GM10266 (cell line): ENCODE results near the gene GUCA2B.

ENCODE experiments used
- DNase-seq: peaks from one replicate; pipeline ENCODE4 v3.0.0; 2012; ENCODE audit errors: extremely low spot score
- CTCF ChIP-seq: IDR thresholded peaks from 2 replicates; pipeline ENCODE4 v1.5.1; 2012; ENCODE audit warnings: mild to moderate bottlenecking, low read depth; ENCODE audit not compliant: control insufficient read depth, insufficient read depth; ENCODE audit errors: missing control alignments

Gene GUCA2B

GRCh38 chr1:42172381-42173133 is 19.3 kb downstream of the GUCA2B start:
- no peak for DNase-seq
- no peak for TF ChIP-seq CTCF

DNA sequence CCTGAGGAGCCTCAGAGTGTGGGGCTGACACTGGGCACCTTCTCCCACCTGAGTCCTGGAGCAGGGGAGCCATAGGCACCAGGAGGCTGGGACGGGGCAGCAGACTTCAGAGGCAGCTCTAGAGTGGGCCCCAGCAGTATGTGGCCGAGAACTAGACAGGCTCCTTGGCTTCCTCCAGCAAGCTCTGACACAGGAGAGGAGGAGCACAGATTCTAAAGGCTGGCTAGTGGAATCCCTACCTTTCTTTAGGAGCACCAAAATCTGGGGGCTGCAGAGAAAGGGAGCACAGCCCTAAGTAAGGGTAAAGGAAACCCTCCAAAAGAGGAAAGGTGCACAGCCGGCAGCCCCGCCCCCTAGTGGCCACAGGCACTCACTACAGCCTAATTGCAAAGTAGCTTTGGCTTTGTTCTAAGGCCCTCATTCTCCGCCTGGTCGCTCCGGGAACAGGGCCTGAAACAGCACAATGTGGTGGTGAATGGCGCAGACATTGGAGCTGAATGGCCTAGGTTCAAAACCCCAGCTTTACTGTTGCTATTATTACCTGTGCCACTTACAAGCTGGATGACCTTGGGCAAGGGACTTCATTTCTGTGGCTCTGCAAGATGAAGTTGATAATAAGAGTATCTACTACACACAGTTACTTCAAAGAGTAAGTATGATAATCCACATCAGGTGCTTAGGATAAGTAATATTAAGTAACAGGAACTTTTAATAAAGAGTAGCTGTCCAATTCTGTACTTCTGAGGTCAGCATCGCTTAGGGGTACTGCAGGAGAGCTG is 20.1 kb downstream of the GUCA2B start:
- DNase-seq: peak; percentile 79
- TF ChIP-seq CTCF: peak; percentile 98

DNA sequence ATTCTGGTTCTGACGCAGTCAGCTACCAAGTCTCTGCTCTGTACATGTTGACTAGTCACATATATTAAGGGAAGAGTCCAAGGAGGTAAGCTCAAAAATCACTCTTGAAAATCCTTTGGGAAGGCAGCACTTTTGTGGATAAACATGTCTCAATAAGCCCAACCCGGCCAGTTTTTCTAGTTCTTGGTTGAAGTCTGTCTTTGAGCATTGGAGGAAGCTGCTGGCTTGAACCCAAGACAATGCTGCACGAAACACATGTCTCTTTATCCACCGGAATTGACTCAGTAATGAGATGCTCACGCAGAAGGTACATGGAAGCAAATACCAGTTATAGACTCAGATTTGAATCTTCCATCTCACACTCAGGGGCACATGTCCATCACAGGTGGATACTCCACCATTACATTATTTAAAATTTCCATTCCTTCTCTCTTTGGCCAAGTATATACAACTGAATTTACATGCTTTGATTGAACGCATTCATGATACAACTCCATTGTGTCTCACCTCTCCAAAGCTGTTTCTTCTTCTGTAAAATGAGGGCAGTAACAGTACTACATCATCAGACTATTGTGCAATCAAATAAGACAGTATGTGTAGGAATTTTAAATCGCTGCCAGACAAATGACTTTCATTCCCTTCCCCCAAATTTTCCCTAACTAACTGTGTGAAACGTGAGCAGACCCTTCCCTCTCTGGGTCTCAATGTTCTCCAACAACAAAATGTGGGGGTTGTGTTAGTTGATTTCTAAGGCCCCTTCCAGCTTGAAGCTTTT is 20.9 kb downstream of the GUCA2B start:
- no peak for DNase-seq
- no peak for TF ChIP-seq CTCF

DNA sequence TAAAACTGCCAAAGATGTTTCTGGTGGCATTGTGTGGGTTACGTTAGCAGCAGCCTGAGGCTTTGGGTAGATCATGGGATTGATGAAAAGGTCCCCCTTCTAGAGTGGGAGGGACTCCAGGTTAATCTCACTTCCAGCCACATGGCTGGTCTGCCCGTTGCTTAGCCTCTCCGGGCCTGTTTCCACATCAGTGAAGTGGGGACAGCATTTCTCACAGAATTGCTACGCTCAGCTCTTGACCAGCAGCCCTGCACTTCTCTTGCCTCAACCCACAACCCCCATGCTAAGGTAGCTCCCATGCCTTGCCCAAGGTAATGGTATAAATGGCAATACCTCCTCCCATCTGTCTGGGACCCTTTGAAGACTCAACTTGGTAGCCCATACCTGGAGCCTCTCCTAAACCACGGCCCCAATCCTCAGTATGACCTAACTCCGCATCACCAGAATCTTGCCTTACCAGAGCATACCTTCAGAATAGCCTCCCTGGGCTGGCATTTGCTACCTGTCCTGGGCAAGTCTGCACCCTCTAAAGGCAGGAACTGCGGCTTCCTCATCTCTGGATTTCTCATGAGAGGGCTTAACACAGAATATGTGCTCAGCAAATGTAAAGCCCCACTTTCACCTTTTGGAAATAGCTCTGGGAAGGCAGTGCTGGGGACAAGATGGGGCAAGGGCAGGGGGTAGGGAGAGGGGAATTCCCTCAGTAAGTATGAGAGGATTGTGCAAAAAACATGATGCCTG is 22.3 kb downstream of the GUCA2B start:
- no peak for TF ChIP-seq CTCF
- no peak for DNase-seq

GRCh38 chr1:42176902-42177519 is 23.8 kb downstream of the GUCA2B start:
- peak; percentile 72 for DNase-seq
- TF ChIP-seq CTCF: peak; percentile 71

DNA sequence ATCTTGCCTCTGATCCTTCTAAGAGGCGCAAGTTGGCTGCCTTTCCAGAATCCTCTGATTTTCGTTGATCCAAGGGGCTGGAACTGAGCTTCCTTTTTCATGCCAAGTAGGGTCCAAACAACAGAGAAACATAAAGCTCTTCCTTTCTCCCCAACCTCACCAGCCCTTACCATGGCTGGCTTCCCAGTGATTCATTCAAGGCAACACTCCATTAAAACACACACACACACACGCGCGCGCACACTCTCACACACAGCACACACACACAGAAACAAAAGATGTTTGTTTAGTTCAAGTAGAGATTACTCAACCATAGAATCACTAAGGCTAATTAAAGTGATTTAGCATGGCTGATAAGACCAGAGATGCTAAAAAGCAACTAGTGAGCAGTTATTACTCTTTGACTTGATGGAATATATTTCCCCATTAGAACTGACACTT is 24.4 kb downstream of the GUCA2B start:
- TF ChIP-seq CTCF: no peak
- no peak for DNase-seq
